Right cardiac atrium (tissue), 5 donors: ENCODE measurements around the gene EDC3. TPM values are rescaled to one million over a fixed set of nuclear protein-coding genes. Genes with fewer than 3 reads are reported as not detected.

Experiments
- ATAC-seq, 2 donors: fragments of 200-7000 bp; cut with Tn5 transposase; one replicate each; pipeline versions ENCODE4 v1.8.0 to v1.9.1; 2020; ENCODE audit warnings: moderate library complexity in 2 of 2, mild to moderate bottlenecking in 1 of 2
- DNase-seq, 3 donors: peaks; one replicate each; pipeline ENCODE4 v3.0.0-alpha.2; 2020
- H3K27ac ChIP-seq: one replicate; pipeline ENCODE4 v1.5.1; 2013; ENCODE audit warnings: mild to moderate bottlenecking, low read length, control low read depth, moderate library complexity
- H3K27me3 ChIP-seq: one replicate; pipeline ENCODE4 v1.6.1; 2013; ENCODE audit not compliant: control insufficient read depth, insufficient read depth
- H3K4me1 ChIP-seq: one replicate; pipeline ENCODE4 v1.6.1; 2013; ENCODE audit warnings: low read length; ENCODE audit not compliant: control insufficient read depth, insufficient read depth
- H3K4me3 ChIP-seq: one replicate; pipeline ENCODE4 v1.5.1; 2013; ENCODE audit warnings: low read length, control low read depth
- H3K9me3 ChIP-seq: one replicate; pipeline ENCODE4 v1.6.1; 2013; ENCODE audit warnings: low read length; ENCODE audit not compliant: control insufficient read depth
- WGBS: extraction: QIAGEN DNeasy Blood & Tissue Kit; methylation state at CpG from one replicate; pipeline ENCODE4 v1.1.7; 2013; 5-methylcytosine and 5-hydroxymethylcytosine counted together
- intact Hi-C, 4 donors: fragments of 100-400 bp; cut with DNase I; formaldehyde crosslinking; loops; one replicate each; pipeline versions ENCODE4 v1.11.0 to v1.14.0; 2022 to 2023
- polyA plus RNA-seq: library from polyadenylated mRNA; stranded (reverse); fragments of 200-250 nt; gene quantifications from one replicate; pipeline ENCODE4 v1.2.3, GENCODE V29; 2013
- total RNA-seq, 4 donors: library from RNA; stranded (reverse); fragmentation: NEBNext Ultra II Directional; extraction: Animal tissue kit (Norgen Biotek cat#: 25700); gene quantifications; one replicate each; pipeline ENCODE4 v1.2.1, GENCODE V29; 2021
- donor health status: healthy with polysubstance abuse.
- donor health status: DM: no; HTN: yes; CAD: no.
- donor health status: DM: no; HTN: no; CAD: no.
- donor health status: DM: no; HTN: yes; CAD: no; lungs with severe emphysema.
- donor health status: DM: yes; HTN: yes; CAD: no.

Gene EDC3
- total and polyA plus RNA-seq, 5 donors, result 8.6 to 19.7 (median 15.4) TPM

DNA sequence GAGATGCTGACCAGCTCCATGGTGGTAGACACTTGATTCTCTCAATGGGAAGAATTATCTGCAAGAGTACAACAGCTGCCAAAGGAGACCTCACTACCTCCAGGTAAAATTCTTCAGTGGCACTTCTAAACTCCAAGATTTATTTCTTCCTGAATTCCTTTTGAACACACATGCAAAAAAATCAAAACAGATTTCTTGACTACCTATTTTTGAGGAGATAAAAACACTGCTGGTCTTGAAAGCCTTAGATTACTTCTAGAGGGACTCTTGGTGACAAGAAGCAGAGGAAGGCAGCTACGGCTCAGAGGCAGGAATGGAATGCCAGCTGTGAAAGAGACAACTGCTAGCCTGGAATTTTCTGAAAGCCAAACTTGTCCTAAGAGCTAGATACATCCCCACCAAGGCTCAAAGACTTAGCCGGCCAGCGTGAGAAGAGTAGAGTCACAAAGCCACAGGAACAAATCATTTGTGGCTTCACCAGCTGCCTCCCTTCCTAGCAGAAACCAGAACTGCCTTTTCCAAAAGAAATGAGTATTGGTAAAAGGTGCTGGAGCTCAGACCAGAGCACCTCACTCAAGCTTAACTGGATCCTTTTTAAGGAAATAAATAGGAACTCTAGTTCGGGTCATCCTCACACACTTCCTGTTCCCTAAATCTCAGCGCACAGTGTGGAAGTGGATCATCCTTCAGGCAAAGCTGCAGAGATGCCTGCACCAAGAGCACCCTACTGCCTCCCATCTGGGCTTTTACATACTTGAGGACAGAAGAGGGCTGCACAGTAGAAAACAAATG, 47.6 kb downstream of the EDC3 start:
- DNase-seq, result no peak
- WGBS, result 71% methylated on average over 5 of the region's 5 CpGs
- Histone ChIP-seq H3K27me3 (no peaks in the 10 kb centered on the region), H3K4me1 (peaks cover 4% of the 10 kb centered on the region), H3K4me3 (no peak overlapping the region), H3K27ac (no peak overlapping the region), H3K9me3 (no peaks in the 10 kb centered on the region)
- ATAC-seq, result no peak
- intact Hi-C loops, result no loop called here

DNA sequence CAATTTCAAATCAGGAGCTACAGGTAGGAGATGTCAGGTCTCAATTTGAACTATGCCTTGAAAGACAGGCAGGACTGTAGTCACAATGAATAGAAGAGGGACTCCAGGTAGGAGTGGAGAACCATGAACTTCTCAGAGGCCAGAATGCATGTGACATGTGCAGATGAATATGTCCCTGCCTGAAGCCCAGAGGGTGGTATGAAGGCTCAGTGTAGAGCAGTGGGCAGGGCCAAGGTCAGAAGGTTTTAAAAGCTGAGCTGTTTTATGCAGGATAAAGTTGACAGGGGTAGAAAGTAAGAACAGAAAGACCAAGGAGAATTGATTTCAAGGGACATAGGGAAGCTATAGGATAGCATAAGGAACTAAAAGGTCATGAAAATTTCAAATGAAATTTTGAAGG, 49.3 kb downstream of the EDC3 start:
- H3K4me3 ChIP-seq, result no peak overlapping the region
- intact Hi-C loops, result no loop called here
- no peaks in the 10 kb centered on the region for H3K9me3 ChIP-seq
- no peak for ATAC-seq
- DNase-seq, result no peak
- H3K4me1 ChIP-seq, result peaks cover 10% of the 10 kb centered on the region
- no peaks in the 10 kb centered on the region for H3K27me3 ChIP-seq
- no peak overlapping the region for H3K27ac ChIP-seq

- ATAC-seq, result no peak
- Histone ChIP-seq H3K4me3 (no peak overlapping the region), H3K27me3 (no peaks in the 10 kb centered on the region), H3K4me1 (peaks cover 13% of the 10 kb centered on the region), H3K9me3 (no peaks in the 10 kb centered on the region), H3K27ac (peak overlapping the region; percentile 3)
- DNase-seq, result no peak
- WGBS, result 80% methylated on average over 2 of the region's 2 CpGs
- intact Hi-C loops, result loop anchor here in 1 of 4 donors (5.0 kb wide), 1 partner anchor 309 kb away; no protein-coding TSS in a partner anchor
These were observed 52.1 kb downstream of the EDC3 start for GRCh38 chr15:74643665-74644204.

DNA sequence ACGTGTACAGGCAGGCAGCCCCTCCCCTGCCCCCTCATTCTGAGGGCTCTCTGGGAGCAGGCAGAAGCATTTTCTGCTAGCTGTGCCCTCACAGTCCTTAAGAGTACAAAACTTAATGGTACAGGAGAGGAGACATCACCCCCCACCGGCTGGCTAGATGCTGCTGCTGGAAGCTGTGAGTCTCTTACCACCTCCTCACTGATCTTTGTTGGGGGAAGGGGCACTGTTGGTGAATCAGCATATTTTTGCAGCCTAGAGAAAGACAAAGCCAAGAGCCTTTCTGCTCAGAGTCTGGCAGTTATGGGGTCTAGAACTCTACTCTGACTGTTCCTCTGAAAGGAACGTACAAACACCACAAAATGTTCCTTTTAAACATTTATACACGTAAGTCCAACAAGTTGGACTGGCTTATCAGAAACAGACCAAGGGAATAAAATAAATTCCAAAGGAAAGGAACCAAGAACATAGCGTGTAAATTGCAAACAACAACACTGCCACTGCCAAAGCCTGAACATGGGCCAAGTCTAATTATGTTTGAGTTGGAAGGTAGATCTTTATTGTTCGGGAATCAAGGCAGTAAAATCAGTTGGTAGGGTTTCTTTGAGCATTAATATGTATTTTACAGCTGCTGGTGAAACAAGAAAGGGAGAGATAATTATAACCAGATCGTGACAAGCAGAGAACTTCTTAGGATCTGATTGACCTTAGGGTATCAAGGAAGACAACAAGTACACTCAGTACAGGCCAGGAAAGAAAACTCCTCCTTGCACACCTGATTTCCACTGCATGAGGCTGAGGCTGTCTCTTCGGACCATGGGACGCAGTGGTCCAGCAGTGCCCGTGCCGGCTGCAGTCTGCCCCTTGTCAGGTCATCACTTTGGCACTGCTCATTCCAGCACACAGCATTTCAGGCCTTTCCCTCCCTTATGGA, 52.8 kb downstream of the EDC3 start:
- ATAC-seq (peak; percentile 34 to 72), DNase-seq (peak in 1 of 3 donors; percentile 77)
- intact Hi-C loops, result loop anchor here in 1 of 4 donors (5.0 kb wide), 1 partner anchor 309 kb away; no protein-coding TSS in a partner anchor
- no peaks in the 10 kb centered on the region for H3K9me3 ChIP-seq
- H3K4me3 ChIP-seq, result no peak overlapping the region
- WGBS, result 35% methylated on average over 11 of the region's 11 CpGs
- H3K27me3 ChIP-seq, result no peaks in the 10 kb centered on the region
- peak overlapping the region; percentile 61 for H3K27ac ChIP-seq
- peaks cover 13% of the 10 kb centered on the region for H3K4me1 ChIP-seq

DNA sequence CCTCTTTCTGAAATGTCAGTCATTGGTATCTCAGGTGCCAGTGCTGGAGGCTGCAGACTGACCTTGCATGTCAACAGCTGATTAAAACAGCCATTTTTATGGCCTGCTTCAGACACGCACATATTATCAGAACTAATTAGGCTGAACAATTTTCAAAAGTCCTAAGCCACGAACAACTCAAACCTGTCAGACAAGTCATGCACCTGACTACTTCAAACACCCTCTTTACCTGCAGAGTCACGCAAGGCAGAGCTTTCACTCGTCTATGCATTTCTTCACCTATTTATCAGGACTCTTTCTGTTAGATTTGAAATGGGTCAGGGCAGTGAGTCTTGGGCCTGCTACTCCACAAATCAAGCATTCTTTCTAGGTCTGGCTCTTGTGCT, 53.5 kb downstream of the EDC3 start:
- 70% methylated on average over 4 of the region's 4 CpGs for WGBS
- Histone ChIP-seq H3K9me3 (no peaks in the 10 kb centered on the region), H3K27me3 (no peaks in the 10 kb centered on the region), H3K4me3 (no peak overlapping the region), H3K4me1 (peaks cover 13% of the 10 kb centered on the region), H3K27ac (peak overlapping the region; percentile 61)
- intact Hi-C loops, result loop anchor here in 1 of 4 donors (5.0 kb wide), 1 partner anchor 310 kb away; no protein-coding TSS in a partner anchor
- ATAC-seq (no peak), DNase-seq (no peak)

DNA sequence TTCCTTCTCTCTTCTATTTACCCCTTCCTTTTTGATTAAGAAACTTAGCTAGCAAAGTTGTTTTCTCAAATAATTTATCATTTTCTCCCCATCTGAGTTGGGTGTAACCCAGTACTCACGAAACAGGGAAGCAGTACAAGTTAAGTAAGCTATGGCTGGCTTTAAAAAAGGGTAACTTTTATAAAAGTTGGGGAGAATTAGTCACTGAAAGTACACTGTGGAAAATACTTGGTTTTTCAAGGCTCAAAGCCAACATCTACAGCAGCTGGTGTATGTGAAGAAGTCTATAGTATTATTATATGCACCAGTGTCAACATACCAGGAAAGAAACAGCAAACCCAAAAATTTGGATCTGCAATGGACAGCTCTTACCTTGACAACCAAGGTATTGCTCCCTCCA, 54.7 kb downstream of the EDC3 start:
- no peaks in the 10 kb centered on the region for H3K9me3 ChIP-seq
- no peak overlapping the region for H3K27ac ChIP-seq
- ATAC-seq (no peak), DNase-seq (no peak)
- WGBS, result 64% methylated on average over 1 of the region's 1 CpG
- no peaks in the 10 kb centered on the region for H3K27me3 ChIP-seq
- H3K4me1 ChIP-seq, result peaks cover 13% of the 10 kb centered on the region
- no peak overlapping the region for H3K4me3 ChIP-seq
- intact Hi-C loops, result loop anchor here in 1 of 4 donors (5.0 kb wide), 1 partner anchor 311 kb away; no protein-coding TSS in a partner anchor

- ATAC-seq, result no peak
- intact Hi-C loops, result loop anchor here in 2 of 4 donors (5.0 to 10.0 kb wide), 4 partner anchors 130 to 318 kb away; partner anchors contain the start of gene RPP25 (in 1 of the 2)
- Histone ChIP-seq H3K27me3 (no peaks in the 10 kb centered on the region), H3K9me3 (no peaks in the 10 kb centered on the region), H3K4me3 (no peak overlapping the region), H3K4me1 (peaks cover 3% of the 10 kb centered on the region), H3K27ac (no peak overlapping the region)
- 78% methylated on average over 1 of the region's 1 CpG for WGBS
- no peak for DNase-seq
These were observed 58.8 kb downstream of the EDC3 start for GRCh38 chr15:74636984-74637383.

- Histone ChIP-seq H3K27ac (no peak overlapping the region), H3K4me1 (no peaks in the 10 kb centered on the region), H3K4me3 (no peak overlapping the region), H3K27me3 (no peaks in the 10 kb centered on the region), H3K9me3 (no peaks in the 10 kb centered on the region)
- 25% methylated on average over 5 of the region's 5 CpGs for WGBS
- peak; percentile 55 to 79 (median 75) for DNase-seq
- peak; percentile 58 to 72 for ATAC-seq
- intact Hi-C loops, result loop anchor here (2.0 to 10.0 kb wide), 5 partner anchors 132 to 320 kb away; partner anchors contain the start of gene RPP25 (in 1 of the 4)
These were observed 60.6 kb downstream of the EDC3 start for GRCh38 chr15:74635228-74635627.

GRCh38 chr15:74633781-74634180, 62.0 kb downstream of the EDC3 start:
- Histone ChIP-seq H3K4me3 (no peak overlapping the region), H3K9me3 (no peaks in the 10 kb centered on the region), H3K27ac (no peak overlapping the region), H3K27me3 (no peaks in the 10 kb centered on the region), H3K4me1 (no peaks in the 10 kb centered on the region)
- intact Hi-C loops, result loop anchor here (2.0 to 10.0 kb wide), 6 partner anchors 134 to 321 kb away; partner anchors contain the start of gene RPP25 (in 1 of the 4)
- 64% methylated on average over 2 of the region's 2 CpGs for WGBS
- ATAC-seq (no peak), DNase-seq (no peak)

DNA sequence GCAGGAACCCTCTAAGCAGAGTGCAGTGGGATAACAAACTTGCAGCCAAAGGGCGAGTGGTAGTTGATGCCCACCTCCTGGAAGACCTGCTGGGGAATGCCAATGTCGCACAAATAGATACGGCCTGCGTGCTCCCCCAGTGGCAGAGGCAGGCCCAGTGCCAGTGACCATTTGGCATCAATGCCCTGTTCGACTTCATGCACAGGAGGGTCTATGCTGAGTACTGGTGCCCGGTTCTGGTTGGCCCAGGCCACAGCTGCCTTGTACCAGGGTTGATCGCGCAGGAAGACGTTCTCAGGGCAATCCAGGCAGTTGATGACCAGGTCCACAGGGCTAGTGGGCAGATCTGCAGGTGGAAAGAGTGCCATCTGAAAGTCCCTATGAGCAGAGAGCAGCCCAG, 63.2 kb downstream of the EDC3 start:
- DNase-seq (peak in 1 of 3 donors; percentile 21), ATAC-seq (no peak)
- WGBS, result 84% methylated on average over 9 of the region's 9 CpGs
- Histone ChIP-seq H3K9me3 (no peaks in the 10 kb centered on the region), H3K4me3 (no peak overlapping the region), H3K27me3 (no peaks in the 10 kb centered on the region), H3K4me1 (no peaks in the 10 kb centered on the region), H3K27ac (no peak overlapping the region)
- intact Hi-C loops, result loop anchor here in 3 of 4 donors (5.0 to 10.0 kb wide), 5 partner anchors 135 to 322 kb away; partner anchors contain the start of gene RPP25 (in 1 of the 3)
